ENCODE results near the gene CNNM2. TPM values are rescaled to one million over a fixed set of nuclear protein-coding genes. Genes with fewer than 3 reads are reported as not detected.
A peak's percentile ranks its signal among the peaks of the same experiment; 100 is the strongest.
"Not testable (repeated sequence)": the region's sequence is repeated elsewhere in the genome, so short reads cannot be mapped to it uniquely, and the experiment has no call there.

Gene CNNM2
- total and polyA plus RNA-seq, 5 experiments from 2014 or later, result 4.4 to 15.5 (median 5.7) TPM

DNA sequence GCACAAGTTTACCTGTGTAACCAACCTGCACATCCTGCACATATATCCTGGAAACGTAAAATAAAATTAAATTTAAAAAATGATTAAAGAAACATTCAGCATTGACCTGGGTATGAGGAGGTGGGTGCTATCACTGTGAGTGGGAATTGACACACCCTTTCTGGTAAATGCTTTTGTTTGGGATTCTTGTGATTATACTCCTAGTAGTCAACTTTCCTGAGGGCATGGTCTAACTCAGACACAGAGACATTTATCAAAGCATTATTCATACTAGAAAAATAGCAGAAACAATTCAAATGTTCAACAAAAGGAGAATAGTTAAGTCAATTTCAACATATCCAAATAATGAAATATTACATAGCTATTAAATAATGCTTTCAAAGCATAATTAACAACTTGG is 44.2 kb downstream of the CNNM2 start:
- H3K4me1 Mint-ChIP-seq, result peaks cover 0 to 5% (median under 1%) of the 10 kb centered on the region in 4 donors
- ATAC-seq (no peak), DNase-seq (no peak)
- peaks cover 0 to 8% (median 4%) of the 10 kb centered on the region in 3 donors for H3K36me3 Mint-ChIP-seq
- no peak overlapping the region for H3K4me3 Mint-ChIP-seq
- H3K27ac Mint-ChIP-seq, result no peak overlapping the region
- POLR2A ChIA-PET, result no interaction called here
- H3K9me3 Mint-ChIP-seq, result no peaks in the 10 kb centered on the region
- no peaks in the 10 kb centered on the region for H3K27me3 Mint-ChIP-seq

DNA sequence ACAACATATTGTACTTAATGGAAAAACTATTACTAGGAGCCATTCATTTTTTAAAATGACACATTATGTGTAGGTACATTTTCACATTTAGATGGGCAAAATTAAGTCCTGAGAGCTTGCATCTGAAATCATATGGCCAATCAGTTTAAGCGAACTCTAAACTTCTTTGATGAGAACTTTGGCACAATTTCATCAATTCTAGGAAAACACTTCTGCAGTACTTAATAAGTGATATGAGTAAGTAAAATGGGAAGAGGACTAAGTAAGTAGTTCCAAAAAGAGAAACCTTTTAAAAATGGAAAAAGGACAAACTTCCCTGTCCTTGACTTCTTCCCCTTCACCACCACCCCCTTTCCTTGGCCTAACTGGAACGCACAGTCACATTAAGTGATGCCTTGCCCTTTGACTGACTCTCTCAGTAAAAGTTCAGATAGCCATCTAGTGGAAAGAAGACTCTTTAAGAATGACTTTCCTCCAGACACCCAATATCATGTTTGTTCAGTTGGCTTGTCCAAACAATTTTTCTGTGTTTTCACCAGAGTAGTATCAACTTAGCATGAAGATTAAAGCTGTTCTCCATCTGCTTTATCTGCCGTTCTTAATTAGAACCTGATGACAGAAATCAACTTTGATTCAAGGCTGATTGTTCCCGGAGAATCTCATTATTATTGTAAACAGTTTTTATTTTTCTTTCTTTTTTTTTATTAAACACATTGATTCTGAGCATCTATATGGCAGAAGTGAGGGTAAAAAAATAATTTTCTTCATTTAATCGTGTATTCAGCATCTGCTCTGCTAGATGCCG is 45.1 kb downstream of the CNNM2 start:
- Mint-ChIP-seq H3K36me3 (peaks cover 0 to 8% (median 4%) of the 10 kb centered on the region in 3 donors), H3K27ac (no peak overlapping the region), H3K4me3 (no peak overlapping the region), H3K4me1 (peaks cover 0 to 3% (median under 1%) of the 10 kb centered on the region in 4 donors), H3K27me3 (no peaks in the 10 kb centered on the region), H3K9me3 (no peaks in the 10 kb centered on the region)
- DNase-seq, result no peak
- POLR2A ChIA-PET, result no interaction called here
- no peak for ATAC-seq

DNA sequence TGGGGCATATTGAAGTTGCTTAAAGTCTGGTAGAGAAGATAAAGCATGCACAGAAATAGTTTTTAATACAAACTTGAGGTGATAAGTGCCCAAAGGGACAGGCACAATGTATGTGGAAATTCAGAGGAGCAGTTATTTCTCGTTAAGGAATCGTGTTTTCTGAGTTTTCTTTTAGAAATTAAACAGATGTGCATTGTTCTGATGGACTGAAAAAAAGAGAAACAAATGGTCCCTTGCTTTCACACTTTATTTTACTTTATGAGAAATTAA is 45.6 kb downstream of the CNNM2 start:
- ATAC-seq (no peak), DNase-seq (no peak)
- POLR2A ChIA-PET, result no interaction called here
- Mint-ChIP-seq H3K4me3 (no peak overlapping the region), H3K4me1 (peaks cover 0 to 3% (median under 1%) of the 10 kb centered on the region in 4 donors), H3K9me3 (no peaks in the 10 kb centered on the region), H3K27ac (no peak overlapping the region), H3K36me3 (peaks cover 0 to 8% (median 4%) of the 10 kb centered on the region in 3 donors), H3K27me3 (no peaks in the 10 kb centered on the region)

DNA sequence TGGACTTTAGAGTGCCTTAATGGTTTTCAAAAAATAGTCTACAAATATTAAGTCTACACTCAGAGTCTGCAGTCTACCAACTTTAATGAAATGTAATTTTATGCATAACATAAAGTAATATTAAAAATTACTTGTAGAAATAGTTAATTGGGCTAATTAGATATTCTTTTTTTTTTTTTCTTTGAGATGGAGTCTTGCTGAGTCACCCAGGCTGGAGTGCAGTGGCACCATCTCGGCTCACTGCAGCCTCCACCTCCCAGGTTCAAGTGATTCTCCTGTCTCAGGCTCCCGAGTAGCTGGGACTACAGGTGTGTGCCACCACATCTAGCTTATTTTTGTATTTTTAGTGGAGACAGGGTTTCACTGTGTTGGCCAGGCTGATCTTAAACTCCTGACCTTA is 46.0 kb downstream of the CNNM2 start:
- ATAC-seq, H3K4me1 Mint-ChIP-seq, DNase-seq, H3K9me3 Mint-ChIP-seq, H3K4me3 Mint-ChIP-seq, H3K27me3 Mint-ChIP-seq, H3K36me3 Mint-ChIP-seq, H3K27ac Mint-ChIP-seq, POLR2A ChIA-PET: not testable (repeated sequence)

DNA sequence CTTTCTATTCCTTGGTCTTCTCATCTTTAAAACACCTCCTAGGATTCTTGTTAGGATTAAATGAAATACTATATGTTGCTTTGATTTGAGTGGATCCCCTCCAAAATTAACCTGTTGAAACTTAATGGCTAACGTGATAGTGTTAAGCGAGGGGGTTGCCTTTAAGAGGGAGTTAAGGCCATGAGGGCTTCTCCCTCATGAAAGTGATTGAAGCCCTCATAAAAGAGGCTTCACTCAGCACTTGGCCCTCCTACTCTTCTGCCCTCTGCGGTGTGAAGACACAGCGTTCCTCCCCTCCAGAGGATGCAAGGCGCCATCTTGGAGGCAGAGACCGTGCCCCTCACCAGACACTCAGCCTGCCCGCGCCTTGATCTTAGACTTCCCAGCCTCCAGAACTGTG is 46.6 kb downstream of the CNNM2 start:
- Mint-ChIP-seq H3K27ac (no peak overlapping the region), H3K4me3 (no peak overlapping the region), H3K36me3 (peaks cover 0 to 8% (median 4%) of the 10 kb centered on the region in 3 donors), H3K4me1 (peaks cover 0 to 3% (median under 1%) of the 10 kb centered on the region in 4 donors), H3K27me3 (no peaks in the 10 kb centered on the region), H3K9me3 (no peaks in the 10 kb centered on the region)
- ATAC-seq (no peak), DNase-seq (no peak)
- POLR2A ChIA-PET, result no interaction called here

DNA sequence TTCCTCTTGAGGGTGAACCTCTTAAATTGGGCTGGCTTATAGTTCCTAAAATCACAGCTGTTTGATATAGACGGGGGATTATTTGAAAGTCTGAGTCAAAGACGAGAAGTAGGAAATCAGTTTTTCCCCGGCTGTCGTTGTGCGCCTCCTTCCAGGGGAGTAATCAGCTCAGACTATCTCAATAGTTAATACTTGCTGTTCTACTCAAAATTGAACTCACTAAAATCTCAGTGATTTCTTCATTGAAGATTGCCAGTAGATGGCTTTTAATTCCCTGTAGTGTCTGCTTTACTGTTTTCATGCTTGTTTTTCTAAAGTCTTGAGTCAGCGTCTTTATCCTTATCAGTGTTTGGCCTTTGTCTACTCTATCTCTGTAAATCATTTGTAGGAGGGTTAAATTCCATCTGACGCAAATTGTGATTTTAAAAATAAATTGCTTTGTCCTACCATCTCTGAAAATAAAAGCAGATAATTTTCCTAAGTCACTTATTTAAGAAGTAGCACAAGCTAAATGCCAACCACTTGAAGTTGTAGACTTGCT is 47.3 kb downstream of the CNNM2 start:
- Mint-ChIP-seq H3K4me1 (peaks cover 0 to 3% (median under 1%) of the 10 kb centered on the region in 4 donors), H3K9me3 (no peaks in the 10 kb centered on the region), H3K4me3 (no peak overlapping the region), H3K36me3 (peaks cover 0 to 8% (median 4%) of the 10 kb centered on the region in 3 donors), H3K27ac (no peak overlapping the region), H3K27me3 (no peaks in the 10 kb centered on the region)
- ATAC-seq, result no peak
- DNase-seq, result no peak
- POLR2A ChIA-PET, result no interaction called here

DNA sequence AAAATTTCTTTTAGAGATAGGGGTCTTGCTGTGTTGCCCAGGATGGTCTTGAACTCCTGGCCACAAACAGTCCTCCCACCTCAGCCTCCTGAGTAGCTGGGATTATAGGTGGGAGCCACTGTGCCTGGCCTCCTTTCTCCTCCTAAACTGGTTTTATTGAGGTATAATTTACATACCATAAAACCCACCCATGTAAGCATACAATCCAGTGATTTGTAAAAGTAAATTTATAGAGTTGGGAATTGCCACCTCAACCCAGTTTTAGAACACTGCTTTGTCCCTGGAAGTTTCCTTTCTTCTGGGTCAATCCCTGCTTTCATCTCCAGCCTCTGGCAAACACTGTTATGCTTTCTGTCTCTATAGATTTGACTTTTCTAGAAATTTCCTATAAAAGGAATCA is 49.0 kb downstream of the CNNM2 start:
- no peak for DNase-seq
- no peaks in the 10 kb centered on the region for H3K9me3 Mint-ChIP-seq
- no peak overlapping the region for H3K27ac Mint-ChIP-seq
- no peaks in the 10 kb centered on the region for H3K27me3 Mint-ChIP-seq
- peaks cover 0 to 8% (median 4%) of the 10 kb centered on the region in 3 donors for H3K36me3 Mint-ChIP-seq
- H3K4me3 Mint-ChIP-seq, result no peak overlapping the region
- POLR2A ChIA-PET, result no interaction called here
- peaks cover 0 to 5% (median 2%) of the 10 kb centered on the region in 4 donors for H3K4me1 Mint-ChIP-seq
- ATAC-seq, result no peak

DNA sequence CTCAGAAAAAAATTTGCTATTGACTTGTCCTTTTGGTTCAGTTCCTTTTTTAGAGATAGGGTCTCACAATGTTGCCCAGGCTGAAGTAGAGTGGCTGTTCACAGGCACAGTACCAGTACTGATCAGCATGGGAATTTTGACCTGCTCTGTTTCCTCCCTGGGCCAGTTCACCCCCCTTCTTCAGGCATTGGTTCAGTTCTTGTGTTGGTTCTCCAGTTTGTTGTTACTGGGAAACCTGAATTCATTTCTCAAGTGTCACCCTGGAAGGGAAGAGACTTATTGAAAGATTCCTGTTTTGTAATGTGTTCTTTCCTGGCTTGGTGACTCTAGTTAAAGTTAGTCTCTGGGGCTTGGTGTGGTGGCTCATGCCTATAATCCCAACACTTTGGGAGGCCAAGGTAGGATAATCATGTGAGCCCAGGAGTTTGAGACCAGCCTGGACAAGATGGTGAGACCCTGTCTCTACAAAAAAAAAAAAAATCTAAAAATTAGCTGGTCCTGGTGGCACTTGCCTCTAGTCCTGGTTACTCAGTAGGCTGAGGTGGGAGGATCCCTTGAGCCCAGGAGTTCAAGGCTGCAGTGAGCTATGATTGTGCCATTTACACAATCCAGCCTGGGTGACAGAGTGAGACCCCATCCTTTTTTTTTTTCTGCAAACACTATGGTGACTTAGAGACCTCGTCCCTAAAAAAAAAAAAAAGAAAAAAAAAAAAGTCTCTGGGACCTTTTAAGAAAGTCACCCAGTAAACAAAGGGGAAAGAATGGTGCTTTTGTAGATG is 52.7 kb downstream of the CNNM2 start:
- H3K27me3 Mint-ChIP-seq, result no peaks in the 10 kb centered on the region
- H3K4me1 Mint-ChIP-seq, result peaks cover 3 to 26% (median 12%) of the 10 kb centered on the region in 4 donors
- H3K27ac Mint-ChIP-seq, result peak overlapping the region in 2 of 10 donors; percentile 7 to 28
- no peak overlapping the region for H3K4me3 Mint-ChIP-seq
- H3K9me3 Mint-ChIP-seq, result no peaks in the 10 kb centered on the region
- ATAC-seq (no peak), DNase-seq (no peak)
- POLR2A ChIA-PET, result no interaction called here
- H3K36me3 Mint-ChIP-seq, result no peaks in the 10 kb centered on the region

DNA sequence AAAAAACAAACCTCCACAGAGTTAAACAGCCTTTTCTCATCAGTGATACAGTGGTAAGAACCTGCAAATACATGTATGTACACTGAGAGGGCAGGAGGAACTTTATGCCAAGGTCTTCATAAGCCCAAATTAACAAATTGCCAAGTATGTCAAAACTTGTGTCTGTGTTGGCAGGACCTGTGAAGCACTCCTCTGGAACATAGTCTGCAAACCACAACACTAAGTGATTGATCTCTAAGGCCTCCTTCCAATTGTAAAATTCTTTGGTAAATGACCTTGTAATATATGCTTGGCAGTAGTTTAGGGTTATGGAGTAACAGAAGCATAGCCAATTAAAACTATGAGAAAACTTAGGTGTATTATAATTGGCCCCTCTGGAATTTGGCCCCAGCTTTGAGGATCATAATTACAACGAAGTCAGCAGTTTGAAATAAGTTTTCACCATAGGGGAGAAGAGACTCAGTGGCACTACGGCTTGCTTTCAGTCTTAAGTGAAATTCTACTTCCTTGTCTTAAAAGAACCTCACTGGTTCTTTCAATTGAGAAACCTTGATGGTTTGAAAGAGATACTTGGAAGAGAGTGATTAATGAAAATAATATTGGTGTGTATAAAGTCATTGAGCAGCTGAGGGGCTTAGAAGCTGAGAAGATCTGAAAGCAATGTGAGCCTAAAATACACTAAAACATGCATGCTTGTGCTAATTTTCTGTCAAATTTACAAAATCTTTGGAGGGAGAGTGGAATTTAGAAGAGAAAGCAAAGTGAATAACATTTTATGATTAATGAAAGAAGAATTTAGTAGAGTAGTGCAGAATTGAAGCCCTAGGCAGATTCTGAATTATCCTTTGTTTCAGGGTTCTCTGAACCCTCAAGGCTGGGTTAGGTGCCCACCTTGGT is 57.6 kb downstream of the CNNM2 start:
- POLR2A ChIA-PET, result no interaction called here
- H3K27ac Mint-ChIP-seq, result peak overlapping the region in 1 of 10 donors; percentile 32
- H3K4me1 Mint-ChIP-seq, result peaks cover 5 to 35% (median 15%) of the 10 kb centered on the region in 4 donors
- no peaks in the 10 kb centered on the region for H3K9me3 Mint-ChIP-seq
- H3K27me3 Mint-ChIP-seq, result no peaks in the 10 kb centered on the region
- DNase-seq, result no peak
- no peak for ATAC-seq
- peaks cover 0 to 4% (median 4%) of the 10 kb centered on the region in 3 donors for H3K36me3 Mint-ChIP-seq
- H3K4me3 Mint-ChIP-seq, result no peak overlapping the region

DNA sequence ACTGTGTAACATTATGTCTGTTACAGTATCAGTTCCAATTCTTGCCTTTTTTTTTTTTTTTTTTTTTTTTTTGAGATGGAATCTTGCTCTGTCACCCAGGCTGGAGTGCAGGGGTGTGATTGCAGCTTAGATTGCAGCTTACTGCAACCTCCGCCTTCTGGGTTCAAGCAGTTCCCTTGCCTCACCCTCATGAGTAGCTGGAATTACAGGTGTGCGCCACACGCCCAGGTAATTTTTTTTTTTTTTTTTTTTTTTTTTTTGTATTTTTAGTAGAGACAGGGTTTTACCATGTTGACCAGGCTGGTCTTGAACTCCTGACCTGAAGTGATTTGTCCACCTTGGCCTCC is 58.3 kb downstream of the CNNM2 start:
- H3K4me3 Mint-ChIP-seq, POLR2A ChIA-PET, ATAC-seq, H3K36me3 Mint-ChIP-seq, H3K9me3 Mint-ChIP-seq, H3K27ac Mint-ChIP-seq, H3K27me3 Mint-ChIP-seq, DNase-seq: not testable (repeated sequence)
- H3K4me1 Mint-ChIP-seq, result peaks cover 5 to 36% (median 15%) of the 10 kb centered on the region in 4 donors

DNA sequence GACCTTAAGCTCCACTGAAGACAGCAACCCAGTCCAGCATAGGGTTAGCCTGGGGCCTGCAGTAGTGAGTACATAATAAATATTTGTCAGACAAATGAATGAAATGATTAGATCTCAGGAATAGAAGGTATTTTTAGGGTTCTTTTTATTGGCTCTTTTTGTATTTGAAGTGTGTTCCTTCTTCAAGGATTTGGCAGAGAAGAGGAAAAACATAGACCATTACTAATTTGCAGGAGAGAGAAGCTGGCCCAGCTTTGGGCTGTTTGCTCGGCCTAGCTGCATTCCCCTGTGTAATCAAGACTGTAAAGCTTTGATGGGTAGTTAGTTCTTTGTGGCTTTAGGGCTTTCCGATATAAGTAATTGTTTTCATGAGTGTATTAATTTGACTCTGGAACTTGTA is 64.2 kb downstream of the CNNM2 start:
- H3K4me3 Mint-ChIP-seq, result no peak overlapping the region
- H3K4me1 Mint-ChIP-seq, result peaks cover 0 to 26% (median 8%) of the 10 kb centered on the region in 4 donors
- DNase-seq (no peak), ATAC-seq (no peak)
- POLR2A ChIA-PET, result no interaction called here
- no peaks in the 10 kb centered on the region for H3K9me3 Mint-ChIP-seq
- no peaks in the 10 kb centered on the region for H3K27me3 Mint-ChIP-seq
- no peak overlapping the region for H3K27ac Mint-ChIP-seq
- H3K36me3 Mint-ChIP-seq, result peaks cover 0 to 9% (median 6%) of the 10 kb centered on the region in 3 donors

DNA sequence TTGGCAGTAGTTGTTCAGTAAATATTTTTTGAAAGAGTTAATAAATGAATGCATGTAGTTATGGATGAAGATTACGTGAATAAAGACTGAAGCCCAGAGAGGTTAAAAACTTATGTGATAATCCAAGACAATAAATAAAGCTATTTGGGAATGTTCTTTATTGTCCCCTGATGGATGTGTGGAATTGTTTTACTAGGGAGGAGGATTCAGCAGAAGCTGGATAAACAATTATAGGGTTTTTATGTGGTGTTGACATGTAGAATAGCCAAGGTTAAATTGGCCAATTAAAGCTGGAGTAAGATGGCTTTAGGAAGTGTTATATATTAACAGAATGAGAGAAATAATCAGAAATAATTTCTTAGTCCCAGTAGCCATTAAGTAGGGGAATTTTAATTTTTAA is 66.0 kb downstream of the CNNM2 start:
- Mint-ChIP-seq H3K27ac (no peak overlapping the region), H3K4me3 (no peak overlapping the region), H3K27me3 (no peaks in the 10 kb centered on the region), H3K36me3 (peaks cover 0 to 9% (median 6%) of the 10 kb centered on the region in 3 donors), H3K9me3 (no peaks in the 10 kb centered on the region), H3K4me1 (peaks cover 0 to 26% (median 7%) of the 10 kb centered on the region in 4 donors)
- DNase-seq, result no peak
- POLR2A ChIA-PET, result no interaction called here
- no peak for ATAC-seq

Data from naive thymus-derived CD8-positive, alpha-beta T cell (primary cell).